Uterus (tissue), 2 donors: ENCODE results near the gene ZNF148.

ENCODE experiments used
- CTCF ChIP-seq, 4 experiments: fragments of 200-600 bp in 2 of 4; fragments of 450-650 bp in 2 of 4; sonication (generic) in 2 of 4; IDR thresholded peaks; one replicate each; pipeline ENCODE4 v1.5.1; 2016 to 2019; ENCODE audit warnings: antibody characterized with exemption in 4 of 4, mild to moderate bottlenecking in 2 of 4, moderate library complexity in 1 of 4
- POLR2A ChIP-seq, 2 donors: fragments of 450-650 bp; IDR thresholded peaks; one replicate each; pipeline ENCODE4 v1.6.1; 2016; ENCODE audit warnings: antibody characterized with exemption in 2 of 2, mild to moderate bottlenecking in 1 of 2, moderate library complexity in 1 of 2

- TF ChIP-seq CTCF (IDR thresholded peaks at IDR 0.05) = no peak
- no peak for TF ChIP-seq POLR2A (IDR thresholded peaks at IDR 0.05)
Observed at GRCh38 chr3:125188955-125189354, 186.2 kb downstream of the ZNF148 start.
